ENCODE results near the gene BGN.

Gene BGN

DNA sequence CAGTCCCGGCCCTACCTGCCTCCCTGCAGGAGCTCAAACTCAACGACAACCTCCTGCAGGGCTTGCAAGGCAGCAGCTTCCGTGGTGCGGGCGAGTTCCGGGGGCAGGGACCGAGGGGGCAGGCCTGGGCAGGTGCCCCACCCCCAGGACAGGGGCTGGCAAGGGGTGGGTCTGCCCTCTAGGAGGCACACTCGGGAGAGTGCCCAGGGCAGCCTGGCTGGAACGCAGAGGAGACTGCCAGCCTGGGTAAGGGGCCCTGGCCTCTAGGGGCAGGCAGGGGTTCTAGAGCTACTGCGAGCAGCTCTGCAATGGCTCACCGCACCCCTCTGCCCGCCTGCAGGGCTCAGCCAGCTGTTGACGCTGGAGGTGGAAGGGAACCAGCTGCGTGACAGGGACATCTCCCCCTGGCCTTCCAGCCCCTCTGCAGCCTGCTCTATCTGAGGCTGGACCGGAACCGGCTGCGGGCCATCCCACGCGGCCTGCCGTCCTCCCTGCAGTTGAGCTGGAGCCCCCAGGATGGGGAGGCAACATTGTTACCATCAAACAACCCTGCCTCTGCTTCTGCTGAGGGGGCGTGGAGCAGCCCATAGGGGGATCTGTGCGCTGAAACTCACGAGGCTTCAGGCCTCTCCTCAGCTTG is 12.3 kb upstream of the BGN start:
- DNase-seq (ENCODE audit: low read depth in 3 of 3), result no peak

DNA sequence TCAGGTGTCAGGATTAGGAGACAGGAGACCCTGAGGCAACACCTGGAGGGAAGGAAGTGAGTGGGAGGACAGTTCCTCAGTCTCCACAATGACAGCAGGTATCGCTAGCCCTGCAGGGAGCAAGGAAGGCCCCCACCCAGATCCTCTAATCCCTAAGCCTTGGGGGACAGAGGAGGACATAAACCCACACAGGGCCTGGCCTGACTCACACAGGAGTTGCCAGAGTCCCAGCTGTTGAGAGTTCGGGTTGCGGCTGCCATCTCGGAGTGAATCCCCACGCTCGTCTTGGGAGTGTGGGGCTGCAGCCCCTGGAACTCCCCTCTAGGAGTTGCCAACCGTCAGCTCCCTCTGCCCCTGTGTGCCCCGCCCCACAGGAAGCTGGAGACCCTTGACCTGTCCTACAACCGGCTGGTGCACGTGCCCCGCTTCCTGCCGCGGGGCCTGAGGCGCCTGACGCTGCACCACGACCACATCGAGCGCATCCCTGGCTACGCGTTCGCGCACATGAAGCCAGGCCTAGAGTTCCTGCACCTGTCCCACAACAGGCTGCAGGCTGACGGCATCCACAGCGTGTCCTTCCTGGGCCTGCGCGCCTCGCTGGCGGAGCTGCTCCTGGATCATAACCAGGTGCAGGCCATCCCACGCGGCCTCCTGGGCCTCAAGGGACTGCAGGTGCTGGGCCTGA is 9.2 kb upstream of the BGN start:
- DNase-seq (ENCODE audit: low read depth in 3 of 3), result no peak

DNA sequence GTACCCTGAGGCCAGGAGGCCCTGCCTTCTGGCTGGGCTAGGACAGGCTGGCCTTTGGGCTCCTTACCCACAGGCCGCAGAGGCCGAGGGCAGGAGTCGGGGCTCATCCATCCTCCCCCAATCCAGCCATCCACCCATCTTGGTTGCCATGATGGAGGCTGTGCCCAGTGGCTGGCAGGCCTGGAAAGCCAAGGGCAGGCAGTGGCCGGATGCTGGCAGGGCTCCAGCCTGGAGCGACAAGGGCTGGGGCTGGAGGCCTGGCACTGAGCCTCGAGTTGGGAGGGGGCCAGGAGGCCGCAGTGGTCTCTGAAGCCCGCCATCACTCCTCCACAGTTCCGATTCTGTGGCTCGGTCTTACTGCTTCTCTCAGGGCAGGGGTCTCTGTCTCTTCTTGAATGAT is 8.6 kb upstream of the BGN start:
- no peak for DNase-seq (ENCODE audit: low read depth in 3 of 3)

DNA sequence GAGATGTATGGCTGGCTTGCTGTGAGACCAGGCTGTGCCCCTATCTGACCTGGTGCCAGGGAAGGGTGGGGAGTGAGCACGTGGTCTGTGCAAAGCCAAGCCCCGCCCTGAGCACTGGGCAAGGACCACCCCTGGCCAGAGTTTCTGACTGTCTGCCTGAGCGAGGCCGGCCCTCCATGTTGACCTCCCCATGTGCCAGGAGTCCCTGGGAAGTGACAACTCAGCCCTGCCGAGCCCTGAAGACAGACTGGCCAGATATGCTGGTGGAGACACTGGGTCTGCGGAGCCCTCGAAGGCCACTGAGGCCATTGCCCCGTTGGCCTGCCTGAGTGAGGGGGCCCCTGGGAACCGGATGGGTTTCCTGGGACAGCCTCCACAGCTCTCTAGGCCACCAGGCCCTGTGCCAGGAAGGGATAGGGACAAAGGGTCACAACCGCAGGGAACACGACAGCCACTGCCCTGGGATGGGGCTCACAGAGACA is 7.1 kb upstream of the BGN start:
- no peak for DNase-seq (ENCODE audit: low read depth in 3 of 3)

DNA sequence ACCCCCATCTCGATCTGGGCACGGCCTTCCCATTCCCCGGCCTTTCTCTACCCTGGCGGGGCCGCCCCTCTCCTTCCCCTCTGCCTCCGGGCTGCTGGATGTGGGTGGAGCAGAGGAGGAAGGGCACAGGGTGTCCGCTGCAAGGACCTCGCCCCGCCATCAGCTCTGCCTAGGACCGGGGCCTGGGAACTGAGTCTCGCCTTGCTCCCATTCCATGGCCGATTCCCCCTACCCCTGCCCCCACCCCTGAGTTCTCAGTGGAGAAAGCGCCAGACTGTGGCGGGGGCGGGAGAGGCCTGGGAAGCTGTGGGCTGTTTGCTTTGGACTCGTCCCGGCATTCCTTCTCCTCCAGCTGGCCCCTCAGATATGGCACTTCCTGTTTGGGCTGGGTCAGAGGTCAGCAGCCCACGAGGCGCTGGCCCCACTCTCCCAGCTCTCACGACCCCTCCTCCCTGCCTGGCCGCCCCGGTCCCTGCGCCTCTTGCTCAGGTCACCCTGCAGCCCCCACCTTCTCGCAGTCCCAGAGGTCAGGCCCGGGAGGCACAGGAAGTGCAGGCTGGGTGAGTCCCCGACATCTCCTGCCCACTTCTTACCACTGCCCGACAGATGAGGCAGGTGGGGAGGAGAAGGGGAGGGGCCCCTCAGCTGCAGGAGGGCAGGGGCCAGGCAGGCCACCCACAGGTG is 6.4 kb upstream of the BGN start:
- no peak for DNase-seq (ENCODE audit: low read depth in 3 of 3)

DNA sequence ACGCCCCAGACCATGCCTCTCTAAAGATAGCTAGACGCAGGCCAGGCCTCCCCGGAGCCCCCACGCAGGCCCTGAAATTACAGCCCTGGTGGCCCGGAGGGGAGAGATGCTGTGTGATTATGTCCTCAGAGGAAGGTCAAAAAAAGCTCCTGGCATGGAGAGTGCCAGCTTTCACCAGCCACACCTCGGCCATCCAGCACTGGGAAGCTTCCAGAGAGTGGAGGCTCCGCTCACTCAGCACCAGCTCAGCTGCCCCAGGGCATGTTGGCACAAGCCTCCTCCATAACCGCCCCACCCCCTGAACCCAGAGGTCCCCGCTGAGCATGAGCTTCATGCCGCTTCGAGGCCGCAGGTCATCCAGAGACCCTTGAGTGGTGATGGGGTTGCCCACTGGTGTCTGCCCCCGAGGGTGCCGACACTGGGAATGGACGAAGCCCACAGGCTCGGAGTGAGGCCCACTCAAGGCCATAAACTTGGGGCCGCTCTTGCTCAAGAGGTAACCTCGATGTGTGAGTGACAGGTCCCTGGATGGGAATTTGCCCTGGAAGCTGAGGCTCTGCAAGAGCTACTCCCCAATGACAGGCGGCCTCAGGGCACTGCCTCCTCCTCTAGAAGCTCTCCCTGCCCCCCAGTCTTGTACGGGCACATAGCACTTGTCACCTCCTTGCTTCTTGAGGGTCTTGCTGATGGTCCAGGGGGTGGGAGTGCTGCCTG is 4.4 kb upstream of the BGN start:
- DNase-seq (ENCODE audit: low read depth in 3 of 3), result no peak

DNA sequence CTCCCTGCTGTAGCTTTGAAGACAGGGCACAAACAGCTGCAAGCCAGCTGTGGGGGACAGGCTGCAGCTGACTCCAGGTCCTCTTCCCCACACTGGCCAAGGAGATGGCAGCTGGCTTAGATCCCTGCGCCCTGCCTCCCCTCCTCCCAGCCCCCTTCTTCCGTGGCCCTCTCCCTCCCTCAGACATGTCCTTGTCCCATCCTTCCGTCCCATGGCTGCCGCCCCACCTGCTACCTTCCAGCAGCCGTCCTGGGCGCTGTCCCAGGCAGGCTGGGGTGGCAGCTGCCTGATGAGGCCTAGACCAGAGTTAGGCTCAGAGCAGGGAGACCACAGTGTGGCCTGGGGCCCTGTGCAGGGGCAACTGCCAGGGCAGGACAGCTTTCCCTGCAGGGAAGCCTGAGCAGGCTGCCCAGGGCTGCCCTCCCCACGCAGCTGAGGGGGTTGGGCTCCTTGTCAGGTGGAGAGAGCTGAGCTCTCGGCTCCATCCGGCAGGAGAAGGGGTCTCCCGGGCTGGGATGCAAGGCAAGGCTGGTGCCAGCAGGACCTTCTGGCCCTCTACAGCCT is 3.3 kb upstream of the BGN start:
- no peak for DNase-seq (ENCODE audit: low read depth in 3 of 3)

DNA sequence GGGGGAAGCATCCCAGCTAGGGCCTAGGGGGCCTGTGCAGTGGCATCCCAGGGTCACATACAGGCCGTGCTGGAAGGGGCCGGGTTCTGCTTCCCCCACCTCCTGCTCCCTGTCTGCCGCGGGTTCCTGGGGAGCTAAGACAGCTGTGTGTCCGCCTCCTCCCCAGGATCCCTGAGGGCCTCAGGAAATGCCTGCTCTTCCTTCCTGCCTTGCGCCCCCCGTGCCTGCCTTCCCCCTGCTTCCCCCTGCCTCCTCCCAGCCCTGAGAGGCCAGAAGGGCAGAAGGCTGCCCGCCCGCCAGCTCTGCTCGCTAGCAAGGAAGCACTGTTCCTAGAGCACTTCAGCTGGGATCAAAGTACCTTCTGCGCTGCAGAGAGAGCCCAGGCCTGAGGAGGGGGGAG is 2.9 kb upstream of the BGN start:
- no peak for DNase-seq (ENCODE audit: low read depth in 3 of 3)

DNA sequence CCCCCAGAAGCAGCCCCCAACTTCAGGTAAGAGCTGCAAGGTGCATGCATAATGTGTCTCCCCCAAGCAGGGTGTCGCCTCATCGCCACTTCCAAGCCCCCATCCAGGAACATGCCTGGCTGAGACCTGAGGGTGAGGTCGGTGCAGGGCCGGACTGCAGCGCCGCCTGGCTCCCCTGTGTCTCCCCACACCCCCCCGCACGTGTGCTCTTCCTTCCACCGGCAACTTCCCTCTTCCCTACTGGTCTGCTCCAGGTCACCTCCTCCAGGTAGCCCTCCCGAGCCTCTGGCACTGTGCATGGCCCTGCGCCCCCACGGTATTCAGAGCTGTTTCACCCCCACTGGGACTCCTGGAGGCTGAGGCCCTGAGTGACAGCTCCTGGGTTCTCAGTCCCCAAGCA is 2.2 kb upstream of the BGN start:
- no peak for DNase-seq (ENCODE audit: low read depth in 3 of 3)

DNA sequence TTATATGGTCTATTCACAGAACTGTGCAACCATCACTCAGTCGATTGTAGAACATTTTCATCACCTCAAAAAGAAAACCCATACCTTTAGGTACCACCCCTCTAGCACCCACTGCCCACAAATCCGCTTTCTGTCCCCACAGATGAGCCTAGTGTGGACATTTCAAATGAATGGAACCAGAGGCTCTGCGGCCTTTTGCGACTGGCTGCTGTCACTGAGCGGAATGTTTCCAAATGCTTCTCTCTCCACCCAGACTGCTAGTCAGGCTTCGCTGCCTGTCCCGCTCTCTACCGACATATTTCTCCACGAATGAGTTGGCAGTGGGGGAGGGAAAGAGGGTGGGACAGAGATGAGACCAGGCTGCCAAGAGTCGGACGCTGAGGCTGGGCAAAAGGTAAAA is 1.7 kb upstream of the BGN start:
- DNase-seq (ENCODE audit: low read depth in 3 of 3), result no peak

DNA sequence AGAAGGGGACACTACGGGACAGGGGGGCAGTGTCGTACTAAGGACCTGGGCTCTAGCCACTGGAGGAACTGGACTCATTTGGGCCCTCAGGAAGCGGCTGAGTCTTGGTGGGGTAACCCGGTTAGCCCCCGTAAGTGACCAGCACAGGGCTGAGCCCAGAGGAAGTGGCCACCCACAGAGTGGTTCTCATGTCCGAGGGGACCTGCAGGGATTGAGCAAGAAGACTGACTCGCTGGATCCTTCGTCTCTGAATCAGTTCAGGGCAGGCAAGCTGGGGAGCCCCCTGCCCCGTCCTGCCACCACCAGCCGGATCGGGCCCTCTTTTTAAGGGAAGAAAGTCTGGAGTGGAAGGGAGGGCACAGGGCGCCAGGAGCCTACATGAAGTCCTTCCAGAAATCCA is 719 bp upstream of the BGN start:
- no peak for DNase-seq (ENCODE audit: low read depth in 3 of 3)

DNA sequence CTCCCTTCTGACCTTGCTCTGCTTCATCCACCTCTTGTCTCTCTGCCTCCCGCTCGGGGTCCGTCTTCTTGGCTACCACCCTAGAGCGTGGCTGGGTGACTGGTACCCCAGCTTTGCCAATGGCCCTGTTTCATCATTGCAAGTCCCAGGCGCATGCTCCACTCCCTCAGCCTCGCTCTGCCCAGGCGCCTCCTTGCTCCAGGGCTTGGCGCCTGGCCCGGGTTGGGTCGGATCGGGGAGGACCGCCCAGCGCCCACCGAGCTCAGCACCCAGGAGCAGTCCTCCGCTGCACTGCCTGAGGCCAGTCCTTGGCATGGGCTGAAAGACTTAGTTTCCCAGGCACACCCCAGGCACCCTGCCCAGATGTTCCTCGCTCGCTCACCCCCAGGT is 577 bp downstream of the BGN start:
- no peak for DNase-seq (ENCODE audit: low read depth in 3 of 3)

DNA sequence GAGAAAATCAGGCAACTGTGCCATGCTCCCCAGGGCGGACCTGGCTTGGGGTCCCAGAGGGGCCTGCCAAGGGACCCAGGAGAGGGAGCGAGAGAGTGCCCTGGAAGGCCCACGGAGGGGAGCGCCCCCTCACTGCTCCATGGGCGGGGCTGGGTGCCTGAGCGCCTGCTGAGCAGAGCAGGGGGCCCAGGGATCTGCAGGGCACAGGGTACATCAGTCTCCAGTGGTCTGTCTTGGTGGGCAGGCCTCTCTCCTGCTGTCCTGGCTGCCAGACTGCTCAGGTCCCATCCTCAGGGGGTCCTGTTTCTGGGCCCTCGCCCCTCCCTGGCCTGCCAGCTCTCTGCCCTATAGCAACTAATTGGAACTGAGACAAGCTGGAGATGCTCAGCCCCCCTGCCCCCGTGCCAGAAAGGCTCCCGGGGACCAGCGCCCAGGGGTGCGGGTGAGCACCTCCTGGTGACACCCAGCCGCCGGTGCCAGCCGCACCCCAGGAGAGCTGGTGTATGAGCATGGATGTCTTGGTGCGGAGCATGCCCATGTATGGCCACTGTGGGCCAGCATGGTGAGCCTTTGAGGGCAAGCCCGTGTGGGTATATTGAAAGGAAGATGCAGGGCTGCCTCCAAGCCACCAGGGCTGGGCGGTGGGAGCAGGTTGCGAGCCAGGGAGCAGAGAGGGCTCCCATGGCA is 1.3 kb downstream of the BGN start:
- no peak for DNase-seq (ENCODE audit: low read depth in 3 of 3)

DNA sequence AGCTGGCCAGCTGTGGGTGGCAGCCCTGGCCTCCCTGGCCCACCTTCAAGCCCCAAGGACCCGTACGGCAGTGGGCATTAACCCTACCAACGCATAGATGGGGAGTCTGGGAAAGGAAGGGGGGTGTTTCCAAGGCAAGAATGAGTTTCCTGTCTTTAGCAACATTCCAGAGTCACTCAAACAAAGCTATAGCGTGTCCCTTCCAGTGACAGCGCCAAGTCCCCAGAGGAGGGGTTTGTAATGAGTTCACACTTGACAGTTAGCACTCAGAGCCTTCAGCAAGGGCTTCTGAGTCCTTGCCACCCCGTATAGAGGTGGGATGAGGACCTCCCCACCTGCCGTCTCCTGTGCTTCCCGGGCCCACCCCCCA is 1.8 kb downstream of the BGN start:
- DNase-seq (ENCODE audit: low read depth in 3 of 3), result no peak

DNA sequence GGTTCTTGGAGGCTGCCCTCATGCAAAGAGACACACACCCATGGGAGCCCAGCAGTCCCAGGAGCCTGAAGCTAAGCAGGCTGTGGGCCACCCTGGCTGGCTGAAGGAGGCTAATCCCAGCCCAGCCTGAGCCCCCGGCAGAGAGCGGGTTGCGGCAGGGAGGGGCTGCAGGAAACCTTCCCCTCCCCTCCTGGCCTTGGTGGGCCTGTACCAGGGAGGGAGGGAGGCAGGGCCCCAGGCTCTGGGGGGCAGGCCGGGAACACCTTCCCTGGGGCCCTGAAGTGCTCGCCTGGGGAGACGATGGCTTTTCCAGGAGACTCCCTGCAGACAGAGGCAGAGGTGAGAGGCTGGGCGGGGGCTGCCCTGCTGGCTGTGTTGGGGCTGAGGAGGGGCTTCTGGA is 3.7 kb downstream of the BGN start:
- no peak for DNase-seq (ENCODE audit: low read depth in 3 of 3)

DNA sequence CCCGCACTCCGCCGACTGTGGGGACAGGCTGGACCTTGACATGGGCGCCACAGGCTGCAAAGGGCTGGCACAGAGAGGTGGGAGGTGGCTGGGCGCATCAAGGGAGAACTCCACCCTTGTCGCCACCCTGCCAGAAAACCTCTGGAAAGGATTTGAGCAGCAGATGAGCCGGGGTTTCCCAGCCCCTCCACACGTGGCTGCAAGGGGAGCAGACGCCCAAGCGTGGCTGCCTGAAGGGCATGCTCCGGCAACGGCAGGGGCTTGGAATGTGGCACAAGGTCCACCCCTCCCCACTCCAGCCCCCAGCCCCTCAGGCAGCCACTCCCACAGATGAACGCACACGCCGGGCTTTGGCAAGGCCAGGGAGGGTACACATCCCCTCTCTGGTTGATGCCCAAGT is 4.6 kb downstream of the BGN start:
- no peak for DNase-seq (ENCODE audit: low read depth in 3 of 3)

DNA sequence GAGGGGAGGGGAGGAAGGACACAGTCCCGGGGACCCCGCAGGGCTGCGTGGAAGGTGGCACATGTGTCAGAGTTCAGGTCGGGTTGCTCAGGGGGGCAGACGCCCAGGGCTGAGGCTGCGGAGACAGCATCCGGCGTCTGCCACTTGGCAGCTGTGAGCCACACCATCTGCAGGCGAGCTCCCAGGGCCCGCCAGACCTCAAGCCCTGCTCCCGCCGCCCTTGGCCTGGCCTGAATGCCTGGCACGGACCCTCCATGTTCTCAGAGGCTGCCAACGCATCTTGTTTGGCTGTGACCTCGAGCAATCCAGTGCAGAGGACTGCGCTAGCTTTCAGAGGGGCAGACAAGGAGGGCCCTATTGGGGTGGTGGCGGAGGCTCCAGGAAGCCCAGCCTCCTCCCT is 5.1 kb downstream of the BGN start:
- DNase-seq (ENCODE audit: low read depth in 3 of 3), result no peak

DNA sequence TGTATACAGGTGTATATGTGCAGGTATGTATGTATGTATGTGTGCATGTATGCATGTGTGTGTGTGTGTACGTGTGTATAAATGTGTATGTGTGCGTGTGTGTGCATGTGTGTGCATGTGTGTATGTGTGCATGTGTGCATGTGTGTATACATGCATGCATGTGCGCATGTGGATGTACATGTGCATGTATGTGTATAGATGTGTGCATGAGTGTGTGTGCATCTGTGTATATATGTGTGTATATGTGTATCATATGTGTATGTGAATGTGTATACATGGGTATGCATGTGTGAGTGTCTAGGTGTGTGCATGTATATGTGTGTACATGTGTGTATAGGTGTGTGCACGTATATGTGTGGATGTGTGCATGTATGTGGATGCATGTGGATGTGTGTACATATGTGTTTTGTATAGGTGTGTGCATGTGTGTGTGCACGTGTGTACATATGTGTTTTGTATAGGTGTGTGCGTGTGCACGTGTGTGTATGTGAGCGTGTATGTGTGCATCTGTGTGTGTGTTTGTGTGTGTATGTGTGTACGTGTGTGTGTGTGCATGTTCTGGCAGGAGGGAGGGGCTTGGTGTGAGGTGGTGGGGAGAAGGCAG is 6.0 kb downstream of the BGN start:
- no peak for DNase-seq (ENCODE audit: low read depth in 3 of 3)

DNA sequence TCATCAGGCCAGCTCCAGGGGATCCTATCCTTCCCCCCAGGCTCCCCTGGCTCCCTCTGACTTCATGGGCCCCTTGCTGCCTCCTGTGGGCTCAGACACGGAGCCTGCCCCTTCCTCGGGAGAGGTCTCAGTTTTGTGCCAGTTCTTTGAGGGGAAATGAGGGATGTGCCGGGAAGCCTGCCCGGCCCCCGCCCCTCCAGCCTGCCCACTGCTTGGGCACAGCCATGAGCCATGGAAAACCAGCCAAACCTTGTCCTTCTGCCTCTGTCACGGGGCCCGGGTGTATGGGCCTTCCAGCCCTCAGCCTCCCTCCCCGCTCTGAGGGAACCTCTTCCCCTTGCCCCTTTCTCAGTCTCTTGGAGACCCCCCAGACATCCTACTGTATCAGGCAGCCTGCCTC is 6.8 kb downstream of the BGN start:
- DNase-seq (ENCODE audit: low read depth in 3 of 3), result no peak

DNA sequence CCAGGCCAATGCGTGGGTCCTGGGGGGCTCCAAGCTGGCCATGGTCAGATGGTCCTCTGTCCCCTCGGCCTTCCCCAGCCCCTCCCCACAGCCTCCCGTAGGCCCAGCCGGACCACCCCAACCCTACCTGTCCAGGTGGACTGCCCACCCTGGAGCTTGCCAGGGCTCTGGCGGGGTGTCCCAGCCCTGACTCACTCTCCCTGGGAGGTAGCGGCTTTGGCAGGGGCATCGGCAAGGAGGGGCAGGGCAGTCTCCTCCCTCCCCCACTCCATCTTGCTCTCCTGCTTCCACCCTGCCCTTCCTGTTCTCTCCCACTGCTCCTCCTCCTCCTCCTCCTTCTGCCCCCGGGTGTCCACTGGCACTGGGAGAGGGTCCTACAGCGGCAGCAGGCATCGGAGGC is 7.4 kb downstream of the BGN start:
- no peak for DNase-seq (ENCODE audit: low read depth in 3 of 3)

DNA sequence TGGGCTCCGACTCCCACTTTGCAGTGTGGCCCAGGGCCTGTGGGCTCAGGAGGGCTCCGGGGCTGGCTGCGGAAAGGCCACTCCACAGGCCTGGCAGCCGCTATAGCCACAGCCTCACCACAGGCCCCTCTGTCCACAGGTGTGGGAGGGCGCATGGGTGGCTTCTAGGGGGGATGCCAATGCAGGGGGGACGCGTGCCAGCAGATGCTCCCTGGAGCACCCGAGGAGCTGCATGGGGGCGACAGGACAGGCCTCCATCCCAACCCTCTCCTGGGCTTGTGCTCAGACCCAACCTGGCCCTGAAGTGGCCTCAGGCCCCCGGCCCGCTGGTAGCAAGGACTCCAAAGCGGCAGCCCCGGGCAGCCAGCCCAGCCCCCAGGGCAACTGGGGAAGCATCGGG is 8.0 kb downstream of the BGN start:
- no peak for DNase-seq (ENCODE audit: low read depth in 3 of 3)
